ENCODE data around the gene ZNF346. TPM values are rescaled to one million over a fixed set of nuclear protein-coding genes. Genes with fewer than 3 reads are reported as not detected.
"Not testable (repeated sequence)": the region's sequence is repeated elsewhere in the genome, so short reads cannot be mapped to it uniquely, and the experiment has no call there.

Gene ZNF346
- total RNA-seq, 1 donor from 2014 or later, result 12.0 TPM

GRCh38 chr5:177048531-177048930, 26.0 kb downstream of the ZNF346 start:
- not testable (repeated sequence) for H3K4me3 ChIP-seq (ENCODE audit: low read length in 3 of 3); H3K9ac ChIP-seq (ENCODE audit: low read depth in 1 of 3, low read length in 3 of 3); H3K27me3 ChIP-seq (ENCODE audit: control insufficient read depth in 3 of 3, insufficient read depth in 3 of 3, low read length in 3 of 3); H3K27ac ChIP-seq (ENCODE audit: low read depth, low read length); H3K4me1 ChIP-seq (ENCODE audit: control insufficient read depth in 3 of 3, insufficient read depth in 3 of 3, low read length in 3 of 3); H3K9me3 ChIP-seq (ENCODE audit: control insufficient read depth in 3 of 3, low read length in 3 of 3)
- peaks cover 30 to 43% (median 33%) of the 10 kb centered on the region in 3 donors for H3K36me3 ChIP-seq (ENCODE audit: control insufficient read depth in 3 of 3, insufficient read depth in 3 of 3, low read length in 3 of 3)

- no peak overlapping the region for H3K9ac ChIP-seq (ENCODE audit: low read depth in 1 of 3, low read length in 3 of 3)
- H3K4me1 ChIP-seq (ENCODE audit: control insufficient read depth in 3 of 3, insufficient read depth in 3 of 3, low read length in 3 of 3), result no peaks in the 10 kb centered on the region
- H3K27ac ChIP-seq (ENCODE audit: low read depth, low read length), result no peak overlapping the region
- H3K36me3 ChIP-seq (ENCODE audit: control insufficient read depth in 3 of 3, insufficient read depth in 3 of 3, low read length in 3 of 3), result peaks cover 26 to 36% (median 29%) of the 10 kb centered on the region in 3 donors
- H3K4me3 ChIP-seq (ENCODE audit: low read length in 3 of 3), result no peak overlapping the region
- H3K27me3 ChIP-seq (ENCODE audit: control insufficient read depth in 3 of 3, insufficient read depth in 3 of 3, low read length in 3 of 3), result no peaks in the 10 kb centered on the region
- H3K9me3 ChIP-seq (ENCODE audit: control insufficient read depth in 3 of 3, low read length in 3 of 3), result no peaks in the 10 kb centered on the region
These were observed 26.8 kb downstream of the ZNF346 start for GRCh38 chr5:177049285-177049684.

- no peaks in the 10 kb centered on the region for H3K9me3 ChIP-seq (ENCODE audit: control insufficient read depth in 3 of 3, low read length in 3 of 3)
These were observed 42.2 kb downstream of the ZNF346 start for GRCh38 chr5:177064500-177065277.

GRCh38 chr5:177065491-177065890, 43.0 kb downstream of the ZNF346 start:
- Histone ChIP-seq H3K9me3 (ENCODE audit: control insufficient read depth in 3 of 3, low read length in 3 of 3) (no peaks in the 10 kb centered on the region), H3K27me3 (ENCODE audit: control insufficient read depth in 3 of 3, insufficient read depth in 3 of 3, low read length in 3 of 3) (no peaks in the 10 kb centered on the region), H3K36me3 (ENCODE audit: control insufficient read depth in 3 of 3, insufficient read depth in 3 of 3, low read length in 3 of 3) (peaks cover 18 to 33% (median 24%) of the 10 kb centered on the region in 3 donors), H3K9ac (ENCODE audit: low read depth in 1 of 3, low read length in 3 of 3) (no peak overlapping the region), H3K4me1 (ENCODE audit: control insufficient read depth in 3 of 3, insufficient read depth in 3 of 3, low read length in 3 of 3) (no peaks in the 10 kb centered on the region), H3K4me3 (ENCODE audit: low read length in 3 of 3) (no peak overlapping the region), H3K27ac (ENCODE audit: low read depth, low read length) (no peak overlapping the region)

More at GRCh38 chr5:177064500-177065277, 42.2 kb downstream of the ZNF346 start:
- Histone ChIP-seq H3K9ac (ENCODE audit: low read depth in 1 of 3, low read length in 3 of 3) (no peak overlapping the region), H3K36me3 (ENCODE audit: control insufficient read depth in 3 of 3, insufficient read depth in 3 of 3, low read length in 3 of 3) (peaks cover 18 to 36% (median 24%) of the 10 kb centered on the region in 3 donors), H3K4me3 (ENCODE audit: low read length in 3 of 3) (no peak overlapping the region), H3K27me3 (ENCODE audit: control insufficient read depth in 3 of 3, insufficient read depth in 3 of 3, low read length in 3 of 3) (no peaks in the 10 kb centered on the region), H3K27ac (ENCODE audit: low read depth, low read length) (no peak overlapping the region), H3K4me1 (ENCODE audit: control insufficient read depth in 3 of 3, insufficient read depth in 3 of 3, low read length in 3 of 3) (no peaks in the 10 kb centered on the region)

- Histone ChIP-seq H3K4me3 (ENCODE audit: low read length in 3 of 3) (no peak overlapping the region), H3K9ac (ENCODE audit: low read depth in 1 of 3, low read length in 3 of 3) (no peak overlapping the region), H3K36me3 (ENCODE audit: control insufficient read depth in 3 of 3, insufficient read depth in 3 of 3, low read length in 3 of 3) (peaks cover 18 to 33% (median 24%) of the 10 kb centered on the region in 3 donors), H3K4me1 (ENCODE audit: control insufficient read depth in 3 of 3, insufficient read depth in 3 of 3, low read length in 3 of 3) (no peaks in the 10 kb centered on the region), H3K27ac (ENCODE audit: low read depth, low read length) (no peak overlapping the region), H3K9me3 (ENCODE audit: control insufficient read depth in 3 of 3, low read length in 3 of 3) (no peaks in the 10 kb centered on the region), H3K27me3 (ENCODE audit: control insufficient read depth in 3 of 3, insufficient read depth in 3 of 3, low read length in 3 of 3) (no peaks in the 10 kb centered on the region)
These were observed 43.7 kb downstream of the ZNF346 start for GRCh38 chr5:177066224-177066623.

- Histone ChIP-seq H3K4me1 (ENCODE audit: control insufficient read depth in 3 of 3, insufficient read depth in 3 of 3, low read length in 3 of 3) (peaks cover 0 to 2% (median 0%) of the 10 kb centered on the region in 3 donors), H3K9me3 (ENCODE audit: control insufficient read depth in 3 of 3, low read length in 3 of 3) (no peaks in the 10 kb centered on the region), H3K27me3 (ENCODE audit: control insufficient read depth in 3 of 3, insufficient read depth in 3 of 3, low read length in 3 of 3) (no peaks in the 10 kb centered on the region), H3K4me3 (ENCODE audit: low read length in 3 of 3) (no peak overlapping the region), H3K9ac (ENCODE audit: low read depth in 1 of 3, low read length in 3 of 3) (no peak overlapping the region), H3K36me3 (ENCODE audit: control insufficient read depth in 3 of 3, insufficient read depth in 3 of 3, low read length in 3 of 3) (peaks cover 16 to 29% (median 18%) of the 10 kb centered on the region in 3 donors), H3K27ac (ENCODE audit: low read depth, low read length) (no peak overlapping the region)
These were observed 45.0 kb downstream of the ZNF346 start for GRCh38 chr5:177067503-177067902.

GRCh38 chr5:177070536-177071191, 48.2 kb downstream of the ZNF346 start:
- H3K9ac ChIP-seq (ENCODE audit: low read depth in 1 of 3, low read length in 3 of 3), result no peak overlapping the region
- no peaks in the 10 kb centered on the region for H3K9me3 ChIP-seq (ENCODE audit: control insufficient read depth in 3 of 3, low read length in 3 of 3)
- peaks cover 0 to 2% (median 0%) of the 10 kb centered on the region in 3 donors for H3K4me1 ChIP-seq (ENCODE audit: control insufficient read depth in 3 of 3, insufficient read depth in 3 of 3, low read length in 3 of 3)
- H3K4me3 ChIP-seq (ENCODE audit: low read length in 3 of 3), result no peak overlapping the region
- H3K27ac ChIP-seq (ENCODE audit: low read depth, low read length), result no peak overlapping the region
- no peaks in the 10 kb centered on the region for H3K27me3 ChIP-seq (ENCODE audit: control insufficient read depth in 3 of 3, insufficient read depth in 3 of 3, low read length in 3 of 3)
- peaks cover under 1 to 3% (median 3%) of the 10 kb centered on the region in 3 donors for H3K36me3 ChIP-seq (ENCODE audit: control insufficient read depth in 3 of 3, insufficient read depth in 3 of 3, low read length in 3 of 3)

GRCh38 chr5:177071666-177072385, 49.3 kb downstream of the ZNF346 start:
- Histone ChIP-seq H3K4me1 (ENCODE audit: control insufficient read depth in 3 of 3, insufficient read depth in 3 of 3, low read length in 3 of 3) (peaks cover 0 to 2% (median 0%) of the 10 kb centered on the region in 3 donors), H3K36me3 (ENCODE audit: control insufficient read depth in 3 of 3, insufficient read depth in 3 of 3, low read length in 3 of 3) (no peaks in the 10 kb centered on the region), H3K9ac (ENCODE audit: low read depth in 1 of 3, low read length in 3 of 3) (no peak overlapping the region), H3K4me3 (ENCODE audit: low read length in 3 of 3) (no peak overlapping the region), H3K27ac (ENCODE audit: low read depth, low read length) (no peak overlapping the region), H3K27me3 (ENCODE audit: control insufficient read depth in 3 of 3, insufficient read depth in 3 of 3, low read length in 3 of 3) (no peaks in the 10 kb centered on the region), H3K9me3 (ENCODE audit: control insufficient read depth in 3 of 3, low read length in 3 of 3) (no peaks in the 10 kb centered on the region)

- H3K4me1 ChIP-seq (ENCODE audit: control insufficient read depth in 3 of 3, insufficient read depth in 3 of 3, low read length in 3 of 3), result no peaks in the 10 kb centered on the region
- no peak overlapping the region for H3K4me3 ChIP-seq (ENCODE audit: low read length in 3 of 3)
- H3K9ac ChIP-seq (ENCODE audit: low read depth in 1 of 3, low read length in 3 of 3), result no peak overlapping the region
- H3K27me3 ChIP-seq (ENCODE audit: control insufficient read depth in 3 of 3, insufficient read depth in 3 of 3, low read length in 3 of 3), result peaks cover 3 to 6% (median 4%) of the 10 kb centered on the region in 3 donors
- no peaks in the 10 kb centered on the region for H3K36me3 ChIP-seq (ENCODE audit: control insufficient read depth in 3 of 3, insufficient read depth in 3 of 3, low read length in 3 of 3)
- H3K9me3 ChIP-seq (ENCODE audit: control insufficient read depth in 3 of 3, low read length in 3 of 3), result no peaks in the 10 kb centered on the region
- no peak overlapping the region for H3K27ac ChIP-seq (ENCODE audit: low read depth, low read length)
These were observed 54.8 kb downstream of the ZNF346 start for GRCh38 chr5:177077335-177077734.
